HAP-1 (cell line): ENCODE data around the gene DPCD.
"Not testable (repeated sequence)": the region's sequence is repeated elsewhere in the genome, so short reads cannot be mapped to it uniquely, and the experiment has no call there.

Experiments used
- DNase-seq, 2 experiments: peaks; one replicate each; pipeline ENCODE4 v3.0.0-alpha.2; 2016 to 2020; ENCODE audit warnings: low spot score in 2 of 2
- H3K27me3 ChIP-seq: fragments of 250-450 bp; sonication (Bioruptor Pico); 2 replicates; pipeline ENCODE4 v1.5.1; 2020; ENCODE audit warnings: low read depth, mild to moderate bottlenecking, moderate library complexity
- H3K36me3 ChIP-seq: fragments of 250-450 bp; sonication (Bioruptor Pico); replicated peaks from 2 replicates; pipeline ENCODE4 v1.5.1; 2020; ENCODE audit warnings: mild to moderate bottlenecking
- H3K4me1 ChIP-seq: fragments of 250-450 bp; sonication (Bioruptor Pico); 2 replicates; pipeline ENCODE4 v1.5.1; 2020; ENCODE audit warnings: mild to moderate bottlenecking
- H3K4me3 ChIP-seq: fragments of 250-450 bp; sonication (Bioruptor Pico); 2 replicates; pipeline ENCODE4 v1.5.1; 2020; ENCODE audit warnings: mild to moderate bottlenecking, moderate library complexity
- H3K9me3 ChIP-seq: fragments of 250-450 bp; sonication (Bioruptor Pico); 2 replicates; pipeline ENCODE4 v1.5.1; 2020; ENCODE audit warnings: mild to moderate bottlenecking, moderate library complexity
- in situ Hi-C: fragments of 300-500 bp; cut with MboI; formaldehyde crosslinking; loops from 3 replicates; pipeline ENCODE4 v1.14.3; 2020; ENCODE audit warnings: low sequenced_read_pairs, inconsistent platforms, mixed read lengths

The DPCD gene

DNA sequence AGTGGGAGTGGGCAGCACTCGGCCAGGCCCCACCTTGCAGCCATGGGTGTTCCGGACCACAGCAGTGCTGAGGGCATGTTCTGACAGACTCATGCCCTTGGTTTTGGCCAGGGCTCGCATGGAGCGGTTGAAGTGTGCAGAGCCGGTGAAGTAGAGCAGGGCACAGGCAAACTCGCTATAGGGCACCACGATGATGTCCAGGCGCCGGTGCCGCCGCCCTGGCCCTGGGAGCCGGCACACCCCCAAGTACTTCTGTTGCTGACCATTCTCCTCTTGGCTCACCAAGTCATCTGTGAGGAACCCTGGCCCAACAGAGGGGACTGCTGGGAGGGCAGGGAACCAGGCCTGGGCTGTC, 8.6 kb upstream of the DPCD start:
- Histone ChIP-seq H3K27me3 (no peaks in the 10 kb centered on the region), H3K9me3 (no peaks in the 10 kb centered on the region), H3K4me1 (no peaks in the 10 kb centered on the region), H3K4me3 (no peak overlapping the region), H3K36me3 (peaks cover 27% of the 10 kb centered on the region)
- in situ Hi-C loops, result no loop called here
- DNase-seq, result no peak

- no peaks in the 10 kb centered on the region for H3K4me1 ChIP-seq
- no peaks in the 10 kb centered on the region for H3K27me3 ChIP-seq
- peaks cover 38% of the 10 kb centered on the region for H3K36me3 ChIP-seq
- DNase-seq, result no peak
- H3K4me3 ChIP-seq, result no peak overlapping the region
- H3K9me3 ChIP-seq, result no peaks in the 10 kb centered on the region
- in situ Hi-C loops, result no loop called here
Observed at GRCh38 chr10:101580486-101581399, 7.4 kb upstream of the DPCD start.

DNA sequence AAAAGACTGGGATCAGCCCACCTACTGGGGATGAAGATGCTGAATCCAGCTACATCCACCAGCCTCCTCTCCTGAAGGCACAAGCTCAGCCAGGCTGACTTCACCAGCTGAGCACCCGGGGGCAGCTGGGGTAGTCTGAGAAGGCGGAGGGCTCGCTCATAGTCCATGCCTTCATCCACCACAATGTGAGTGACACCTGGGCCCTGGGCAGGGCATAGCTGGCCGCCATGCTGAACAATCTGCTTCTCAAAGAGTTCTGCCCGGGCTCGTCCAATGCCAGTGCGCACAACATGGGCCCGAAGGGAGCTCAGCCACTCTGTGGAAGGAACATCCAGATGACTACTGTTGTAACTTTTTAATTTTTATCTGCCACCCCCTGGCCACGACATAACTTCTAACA, 2.3 kb upstream of the DPCD start:
- no peaks in the 10 kb centered on the region; the same call in 1 of the 2 replicates for H3K4me1 ChIP-seq
- no peak overlapping the region for H3K4me3 ChIP-seq
- no peak for DNase-seq
- in situ Hi-C loops, result no loop called here
- peaks cover 22% of the 10 kb centered on the region for H3K36me3 ChIP-seq
- no peaks in the 10 kb centered on the region for H3K27me3 ChIP-seq
- H3K9me3 ChIP-seq, result no peaks in the 10 kb centered on the region

- in situ Hi-C loops, result no loop called here
- DNase-seq, result no peak
- H3K4me3 ChIP-seq, result peak overlapping the region; percentile 80
- no peaks in the 10 kb centered on the region for H3K9me3 ChIP-seq
- H3K4me1 ChIP-seq, result no peaks in the 10 kb centered on the region; the same call in 1 of the 2 replicates
- H3K27me3 ChIP-seq, result no peaks in the 10 kb centered on the region
- peaks cover 18% of the 10 kb centered on the region for H3K36me3 ChIP-seq
Observed at GRCh38 chr10:101588879-101589278, 758 bp downstream of the DPCD start.

GRCh38 chr10:101593331-101593730, 5.2 kb downstream of the DPCD start:
- in situ Hi-C loops, H3K27me3 ChIP-seq, DNase-seq, H3K4me3 ChIP-seq, H3K9me3 ChIP-seq, H3K36me3 ChIP-seq: not testable (repeated sequence)
- peaks cover 31% of the 10 kb centered on the region for H3K4me1 ChIP-seq

DNA sequence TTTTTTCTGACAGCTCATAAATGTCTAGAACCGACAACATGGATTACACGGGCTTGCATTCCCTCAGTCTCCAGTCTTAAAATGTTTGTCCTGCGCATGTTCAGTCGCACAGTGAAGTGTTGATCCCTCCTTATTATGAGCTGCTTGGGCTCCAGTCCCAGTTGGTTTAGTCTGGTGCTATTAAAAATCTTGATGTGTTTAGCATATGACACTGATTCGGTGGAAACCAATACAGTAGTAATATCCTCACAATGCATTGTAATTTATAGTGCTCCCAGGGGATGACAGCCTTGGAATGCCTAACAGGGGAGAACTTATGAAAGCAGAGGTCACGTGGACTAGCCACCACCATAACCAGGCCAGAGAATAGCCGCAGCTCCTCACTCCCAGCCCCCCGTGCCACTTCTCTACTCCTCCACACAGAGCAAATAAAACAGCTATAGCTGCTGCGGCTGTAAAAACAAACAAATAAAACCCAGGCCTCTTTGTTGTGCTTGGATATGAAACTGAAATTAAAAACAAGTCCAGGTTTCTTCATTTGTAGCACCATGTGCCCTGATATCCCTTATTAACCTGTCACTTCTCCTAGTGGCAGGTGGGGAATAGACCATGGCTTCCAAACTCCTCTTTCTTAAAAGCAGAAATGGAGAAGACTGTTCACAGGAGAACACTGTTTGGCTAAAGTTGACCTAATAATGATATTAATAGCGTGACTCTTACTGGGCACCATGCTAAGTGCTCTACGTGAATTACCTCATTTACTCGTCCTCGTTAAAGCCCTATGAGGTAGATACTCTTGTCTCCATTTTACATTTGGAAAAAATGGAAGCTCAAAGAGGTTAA, 7.7 kb downstream of the DPCD start:
- H3K9me3 ChIP-seq, result no peaks in the 10 kb centered on the region
- peaks cover 31% of the 10 kb centered on the region for H3K4me1 ChIP-seq
- in situ Hi-C loops, result no loop called here
- no peaks in the 10 kb centered on the region for H3K36me3 ChIP-seq
- H3K4me3 ChIP-seq, result no peak overlapping the region
- peak; percentile 92 to 98 for DNase-seq
- no peaks in the 10 kb centered on the region for H3K27me3 ChIP-seq

GRCh38 chr10:101597091-101597900, 9.2 kb downstream of the DPCD start:
- H3K4me1 ChIP-seq, result peaks cover 31% of the 10 kb centered on the region
- no peak overlapping the region for H3K4me3 ChIP-seq
- no peaks in the 10 kb centered on the region for H3K27me3 ChIP-seq

GRCh38 chr10:101601541-101601940, 13.4 kb downstream of the DPCD start:
- Histone ChIP-seq H3K36me3 (no peaks in the 10 kb centered on the region; the same call in 1 of the 2 replicates), H3K4me3 (no peak overlapping the region), H3K4me1 (peaks cover 13% of the 10 kb centered on the region), H3K27me3 (no peaks in the 10 kb centered on the region), H3K9me3 (no peaks in the 10 kb centered on the region)
- no peak for DNase-seq
- in situ Hi-C loops, result loop anchor here (25.0 kb wide), 1 partner anchor 411 kb away; no protein-coding TSS in a partner anchor

More at GRCh38 chr10:101597091-101597900, 9.2 kb downstream of the DPCD start:
- DNase-seq, result peak; percentile 85
- Histone ChIP-seq H3K36me3 (no peaks in the 10 kb centered on the region), H3K9me3 (no peaks in the 10 kb centered on the region)
- in situ Hi-C loops, result no loop called here

DNA sequence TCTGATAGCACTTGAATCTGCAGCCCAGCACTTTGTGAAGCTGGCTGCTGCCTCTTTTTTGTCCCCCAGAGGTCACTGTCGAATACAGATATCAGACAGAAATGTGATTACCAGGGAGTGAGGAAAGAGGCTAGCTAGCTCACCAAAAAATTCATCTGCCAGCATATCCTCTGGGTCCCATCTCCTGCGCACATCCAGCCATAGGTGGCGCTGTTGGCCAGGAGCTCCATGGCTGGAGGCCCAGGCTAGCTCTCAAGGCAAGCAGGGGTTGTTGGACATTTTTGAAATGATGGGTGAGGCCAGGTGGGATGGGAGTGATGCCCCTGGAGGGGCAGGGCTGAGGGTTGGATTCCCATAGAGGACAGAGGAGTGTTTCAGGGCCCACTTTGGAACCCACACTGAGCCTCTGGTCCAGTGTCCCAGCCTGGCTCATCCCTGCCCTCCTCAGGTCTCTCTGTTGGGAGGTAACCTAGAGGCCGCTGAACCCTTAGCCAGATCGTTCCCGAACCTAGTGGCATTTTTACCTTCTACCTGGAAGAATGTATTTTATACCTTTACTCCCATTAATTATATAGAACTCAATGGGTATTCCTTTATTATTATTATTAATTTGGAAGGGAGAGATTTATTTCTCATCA, 14.8 kb downstream of the DPCD start:
- Histone ChIP-seq H3K36me3 (no peaks in the 10 kb centered on the region; the same call in 1 of the 2 replicates), H3K27me3 (no peaks in the 10 kb centered on the region), H3K9me3 (no peaks in the 10 kb centered on the region), H3K4me3 (no peak overlapping the region), H3K4me1 (peaks cover 2% of the 10 kb centered on the region)
- in situ Hi-C loops, result loop anchor here (25.0 kb wide), 1 partner anchor 409 kb away; no protein-coding TSS in a partner anchor
- peak; percentile 85 to 91 for DNase-seq

GRCh38 chr10:101607124-101607523, 19.0 kb downstream of the DPCD start:
- Histone ChIP-seq H3K36me3 (peaks cover 12% of the 10 kb centered on the region), H3K9me3 (no peaks in the 10 kb centered on the region), H3K4me1 (no peaks in the 10 kb centered on the region), H3K4me3 (no peak overlapping the region), H3K27me3 (no peaks in the 10 kb centered on the region)
- no peak for DNase-seq
- in situ Hi-C loops, result loop anchor here (5.0 to 25.0 kb wide), 2 partner anchors 175 to 405 kb away; partner anchors contain the start of gene NPM3

GRCh38 chr10:101609481-101609880, 21.4 kb downstream of the DPCD start:
- H3K36me3 ChIP-seq, result peaks cover 12% of the 10 kb centered on the region

GRCh38 chr10:101611096-101611905, 23.2 kb downstream of the DPCD start:
- Histone ChIP-seq H3K27me3 (no peaks in the 10 kb centered on the region), H3K4me3 (no peak overlapping the region), H3K36me3 (peaks cover 12% of the 10 kb centered on the region), H3K4me1 (no peaks in the 10 kb centered on the region), H3K9me3 (no peaks in the 10 kb centered on the region)
- in situ Hi-C loops, result loop anchor here (25.0 kb wide), 1 partner anchor 401 kb away; no protein-coding TSS in a partner anchor
- no peak for DNase-seq

More at GRCh38 chr10:101609481-101609880, 21.4 kb downstream of the DPCD start:
- DNase-seq, result no peak
- no peaks in the 10 kb centered on the region for H3K9me3 ChIP-seq
- no peak overlapping the region for H3K4me3 ChIP-seq
- H3K27me3 ChIP-seq, result no peaks in the 10 kb centered on the region
- H3K4me1 ChIP-seq, result no peaks in the 10 kb centered on the region
- in situ Hi-C loops, result loop anchor here (5.0 to 25.0 kb wide), 2 partner anchors 173 to 403 kb away; partner anchors contain the start of gene NPM3
